Stimulated activated CD8-positive, alpha-beta memory T cell treated with anti-CD3 and anti-CD28 coated beads, Interleukin-2, amount 100 ng/mL, for 48 hours (primary cell): ENCODE data around the gene SPATA33.
"Not testable (repeated sequence)": the region's sequence is repeated elsewhere in the genome, so short reads cannot be mapped to it uniquely, and the experiment has no call there.

Experiments
- DNase-seq, 2 donors: peaks; one replicate each; pipeline ENCODE4 v3.0.0-alpha.2; 2020; ENCODE audit warnings: low read depth in 2 of 2

The SPATA33 gene

DNA sequence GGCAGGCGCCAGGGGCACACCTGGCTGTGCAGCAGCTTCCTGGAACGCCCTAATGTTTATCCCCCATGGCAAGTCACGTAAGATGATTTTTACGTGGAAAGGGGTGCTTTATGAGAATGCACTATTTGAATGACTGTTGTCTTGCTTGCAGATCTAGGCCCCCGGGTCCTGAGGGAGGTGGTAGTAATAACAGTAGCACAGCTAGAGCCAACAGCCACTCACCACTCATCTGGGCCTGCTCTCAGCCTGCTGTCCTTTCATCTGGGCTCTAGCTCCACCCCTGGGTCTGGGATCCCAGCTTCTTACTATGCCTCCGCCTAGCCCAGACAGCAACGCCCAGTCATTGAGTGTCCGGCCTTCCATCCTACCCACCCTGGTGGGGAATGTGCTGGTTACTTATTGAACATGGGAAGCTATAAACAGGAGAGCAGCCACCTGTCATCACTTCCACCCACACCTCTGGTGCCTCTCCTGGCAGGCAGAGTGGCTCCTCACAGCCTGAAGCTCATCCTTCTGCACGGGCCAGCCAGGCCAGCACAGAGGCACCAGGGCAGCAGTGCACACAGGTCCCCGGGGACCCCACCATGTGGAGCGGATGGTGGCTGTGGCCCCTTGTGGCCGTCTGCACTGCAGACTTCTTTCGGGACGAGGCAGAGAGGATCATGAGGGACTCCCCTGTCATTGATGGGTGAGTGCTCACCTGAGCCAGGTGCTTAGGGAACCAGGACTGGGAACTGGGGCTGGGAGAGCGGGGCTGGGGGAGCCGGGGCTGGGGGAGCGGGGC is 27.6 kb upstream of the SPATA33 start:
- no peak for DNase-seq

DNA sequence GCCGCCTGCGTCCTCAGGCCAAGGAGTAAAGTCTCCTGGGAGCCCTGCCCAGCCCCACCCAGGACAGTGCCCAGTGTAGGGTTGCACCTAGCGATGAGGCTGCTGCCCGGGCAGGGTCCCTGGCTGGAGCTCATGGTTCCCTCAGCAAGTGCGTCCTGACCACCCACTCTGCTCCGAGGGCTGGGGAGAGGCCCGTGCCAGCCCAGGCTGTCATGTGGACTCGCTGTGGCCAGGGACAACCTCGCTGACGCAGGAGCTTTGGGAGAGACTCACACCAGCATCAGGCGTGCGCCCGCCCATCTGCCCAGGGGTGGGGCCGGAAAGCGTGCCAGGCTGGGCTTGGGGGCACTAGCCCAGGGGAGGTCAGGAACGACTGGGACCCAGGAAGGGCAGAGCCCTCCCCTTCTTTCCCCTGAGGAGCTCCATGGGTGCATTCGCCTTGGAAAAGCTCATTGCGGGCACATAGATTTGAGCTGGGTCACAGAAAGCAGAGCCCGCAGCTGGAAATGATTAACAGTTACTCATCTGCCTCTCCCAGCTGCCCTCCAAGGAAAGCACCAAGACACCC is 24.5 kb upstream of the SPATA33 start:
- DNase-seq, result no peak

DNA sequence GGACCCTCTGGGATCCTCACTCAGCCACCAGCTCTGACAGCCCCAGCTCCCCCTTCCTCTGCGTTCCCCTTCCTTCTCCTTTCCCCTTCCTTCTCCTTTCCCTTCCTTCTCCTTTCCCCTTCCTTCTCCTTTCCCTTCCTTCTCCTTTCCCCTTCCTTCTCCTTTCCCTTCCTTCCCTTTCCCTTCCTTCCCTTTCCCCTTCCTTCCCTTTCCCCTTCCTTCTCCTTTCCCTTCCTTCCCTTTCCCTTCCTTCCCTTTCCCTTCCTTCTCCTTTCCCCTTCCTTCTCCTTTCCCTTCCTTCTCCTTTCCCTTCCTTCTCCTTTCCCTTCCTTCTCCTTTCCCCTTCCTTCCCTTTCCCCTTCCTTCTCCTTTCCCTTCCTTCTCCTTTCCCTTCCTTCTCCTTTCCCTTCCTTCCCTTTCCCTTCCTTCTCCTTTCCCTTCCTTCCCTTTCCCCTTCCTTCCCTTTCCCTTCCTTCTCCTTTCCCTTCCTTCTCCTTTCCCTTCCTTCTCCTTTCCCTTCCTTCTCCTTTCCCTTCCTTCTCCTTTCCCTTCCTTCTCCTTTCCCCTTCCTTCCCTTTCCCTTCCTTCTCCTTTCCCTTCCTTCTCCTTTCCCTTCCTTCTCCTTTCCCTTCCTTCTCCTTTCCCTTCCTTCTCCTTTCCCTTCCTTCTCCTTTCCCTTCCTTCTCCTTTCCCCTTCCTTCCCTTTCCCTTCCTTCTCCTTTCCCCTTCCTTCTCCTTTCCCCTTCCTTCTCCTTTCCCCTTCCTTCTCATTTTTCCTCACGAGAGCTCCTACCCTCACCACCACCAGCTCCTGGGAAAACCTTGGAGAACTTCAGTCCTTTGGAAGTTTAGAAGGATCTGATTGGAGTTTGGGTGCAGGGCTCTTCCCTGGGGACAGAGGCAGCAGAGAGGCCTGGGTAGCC is 22.9 kb upstream of the SPATA33 start:
- DNase-seq, result not testable (repeated sequence)

DNA sequence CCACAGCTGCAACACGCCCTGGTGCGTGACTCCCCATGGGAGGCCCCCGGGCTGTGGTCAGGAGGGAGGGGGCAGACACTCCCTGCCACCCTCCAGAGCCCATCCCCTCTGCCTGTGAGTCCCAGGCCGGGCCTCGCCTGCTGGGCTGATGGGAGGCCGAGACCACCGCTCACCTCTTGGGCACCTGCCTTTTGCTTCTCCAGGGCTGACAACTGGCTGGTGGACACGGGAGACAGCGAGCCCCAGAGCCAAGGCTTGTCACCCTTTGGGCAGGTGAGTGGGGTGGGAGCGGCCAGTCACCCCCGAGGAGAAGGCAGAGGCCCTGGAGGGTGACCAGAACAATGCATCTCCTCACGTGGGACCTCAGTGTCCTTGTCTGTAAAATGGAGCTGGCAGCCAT is 21.0 kb upstream of the SPATA33 start:
- no peak for DNase-seq

DNA sequence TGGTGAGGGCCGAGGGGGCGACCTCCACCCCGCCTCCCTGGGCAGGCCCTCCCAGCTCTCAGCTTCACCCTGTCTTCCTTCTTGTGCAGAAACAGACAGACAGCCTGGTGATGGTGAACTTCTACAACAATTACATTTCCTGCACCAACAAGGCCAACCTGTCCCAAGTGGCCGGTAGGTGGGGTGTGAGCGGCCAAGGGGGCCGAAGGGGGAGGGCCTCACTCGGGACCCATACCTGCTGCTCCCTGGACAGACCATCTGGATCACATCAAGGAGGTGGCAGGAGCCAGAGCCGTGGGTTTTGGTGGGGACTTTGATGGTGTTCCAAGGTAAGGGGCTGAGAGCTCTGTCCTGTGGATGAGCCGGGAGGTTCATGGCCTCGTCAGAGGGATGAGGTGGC is 20.3 kb upstream of the SPATA33 start:
- DNase-seq, result no peak

DNA sequence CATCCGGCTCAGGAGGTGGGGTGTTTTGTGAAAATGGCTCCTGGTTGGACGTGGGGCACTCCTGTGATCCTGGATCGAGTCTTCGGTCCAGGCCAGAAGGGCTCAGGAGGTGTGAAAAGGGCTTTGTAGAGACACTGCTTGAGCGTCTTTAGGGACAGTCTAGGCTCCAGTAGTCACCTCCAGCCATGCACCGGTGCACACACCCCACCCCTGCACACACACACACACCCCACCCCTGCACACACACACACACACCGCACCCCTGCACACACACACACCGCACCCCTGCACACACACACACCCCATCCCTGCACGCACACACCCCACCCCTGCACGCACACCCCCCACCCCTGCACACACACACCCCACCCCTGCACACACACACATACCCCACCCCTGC is 19.2 kb upstream of the SPATA33 start:
- DNase-seq, result no peak

DNA sequence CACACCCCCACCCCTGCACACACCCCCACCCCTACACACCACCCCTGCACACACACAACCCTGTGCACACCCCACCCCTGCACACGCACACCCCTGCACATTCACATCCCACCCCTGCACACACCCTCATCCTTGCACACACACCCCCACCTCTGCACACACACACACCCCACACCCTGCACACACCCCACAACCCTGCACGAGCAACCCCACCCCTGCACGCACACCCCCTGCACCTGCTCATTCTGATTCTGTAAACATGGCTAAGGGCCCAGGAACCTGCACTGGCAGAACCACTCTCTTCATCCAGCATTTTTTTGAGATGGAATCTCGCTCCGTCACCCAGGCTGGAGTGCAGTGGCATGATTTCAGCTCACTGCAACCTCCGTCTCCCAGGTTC is 18.3 kb upstream of the SPATA33 start:
- no peak for DNase-seq

DNA sequence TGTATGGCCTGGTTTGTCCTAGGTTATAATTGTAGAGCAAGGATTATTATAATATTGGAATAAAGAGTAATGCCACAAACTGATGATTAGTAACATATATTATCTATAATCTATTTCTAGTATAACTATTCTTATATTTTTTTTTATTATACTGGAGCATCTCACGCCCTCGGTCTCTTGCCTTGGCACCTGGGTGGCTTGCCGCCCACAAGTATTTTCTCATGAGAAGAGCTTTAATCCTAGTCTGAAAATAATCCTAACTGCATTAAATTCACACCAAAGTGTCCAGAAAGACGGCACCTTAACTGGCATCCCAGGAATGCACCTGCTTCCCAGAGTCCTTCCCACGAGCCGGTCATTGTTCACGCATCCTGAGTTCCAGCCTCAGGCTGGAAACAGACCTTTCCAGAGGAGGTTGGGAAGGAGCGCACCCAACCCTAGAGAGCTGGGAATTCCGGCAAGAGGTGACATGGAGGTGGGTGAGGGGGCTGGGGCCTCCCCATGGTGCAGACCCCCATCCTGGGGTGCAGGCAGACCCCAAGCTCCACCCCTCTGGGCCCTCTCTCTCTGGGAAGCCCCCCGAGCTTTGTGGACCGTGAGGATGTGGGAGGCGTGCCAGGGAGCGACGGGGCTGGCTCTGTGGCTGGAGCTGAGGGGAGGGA is 16.0 kb upstream of the SPATA33 start:
- no peak for DNase-seq

DNA sequence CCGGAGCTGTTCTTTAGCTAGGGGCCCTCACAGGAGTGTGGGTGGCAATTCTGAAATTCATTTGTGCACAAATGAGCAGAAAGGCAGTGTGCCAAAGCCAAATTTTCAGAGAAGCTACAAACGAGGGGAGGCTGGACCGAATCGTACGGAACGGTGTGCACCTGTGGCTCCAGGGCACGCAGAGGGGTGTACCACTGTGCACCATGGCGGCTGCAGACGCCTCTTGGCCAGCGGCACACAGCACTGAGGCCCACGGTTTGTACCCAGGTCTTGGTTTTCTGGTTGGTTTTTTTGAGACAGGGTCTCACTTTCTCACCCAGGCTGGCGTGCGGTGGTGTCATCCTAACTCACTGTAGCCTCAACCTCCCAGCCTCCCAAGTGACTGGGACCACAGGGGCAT is 15.1 kb upstream of the SPATA33 start:
- DNase-seq, result no peak

DNA sequence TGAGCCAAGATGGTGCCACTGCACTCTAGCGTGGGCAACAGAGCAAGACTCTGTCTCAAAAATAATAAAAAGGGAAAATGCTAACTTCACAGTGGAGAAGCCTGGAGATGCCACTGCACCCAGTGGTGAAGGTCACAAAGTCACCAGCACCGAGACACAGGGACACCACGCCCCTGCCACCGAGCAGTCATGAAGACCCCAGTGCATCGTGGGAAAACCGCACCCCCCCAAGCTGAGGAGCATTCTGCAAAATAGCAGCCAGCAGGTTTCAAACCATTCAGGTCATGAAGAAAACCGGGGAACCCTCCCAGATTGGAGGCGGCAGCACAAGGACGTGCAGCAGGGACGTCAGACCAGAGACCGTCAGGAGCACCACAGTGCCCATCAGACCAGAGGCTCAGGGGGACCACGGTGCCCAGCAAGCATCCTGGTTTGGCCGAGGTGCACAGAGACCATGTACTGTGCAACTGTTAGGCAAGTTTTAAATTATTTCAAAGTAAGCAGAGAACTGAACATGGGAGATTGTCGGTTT is 13.8 kb upstream of the SPATA33 start:
- DNase-seq, result no peak

DNA sequence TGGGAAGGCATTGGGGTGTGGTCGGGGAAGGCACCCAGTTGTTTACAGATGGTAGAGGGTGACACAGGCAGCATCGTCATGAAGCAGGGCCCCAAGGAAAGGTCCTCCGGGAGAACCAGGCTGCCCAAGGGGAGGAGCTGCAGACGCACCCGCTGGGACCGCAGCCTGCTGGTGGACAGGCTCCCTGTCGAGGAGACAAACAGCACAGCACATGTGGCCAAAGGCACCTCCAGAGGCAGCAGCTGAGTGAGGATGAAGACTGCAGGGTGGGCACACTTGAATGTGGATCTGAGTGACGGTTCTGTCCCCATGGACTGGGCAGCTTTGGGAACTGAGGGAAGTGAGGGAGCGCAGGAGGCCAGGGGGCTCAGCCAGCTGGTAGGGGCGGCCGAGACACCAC is 12.5 kb upstream of the SPATA33 start:
- no peak for DNase-seq

DNA sequence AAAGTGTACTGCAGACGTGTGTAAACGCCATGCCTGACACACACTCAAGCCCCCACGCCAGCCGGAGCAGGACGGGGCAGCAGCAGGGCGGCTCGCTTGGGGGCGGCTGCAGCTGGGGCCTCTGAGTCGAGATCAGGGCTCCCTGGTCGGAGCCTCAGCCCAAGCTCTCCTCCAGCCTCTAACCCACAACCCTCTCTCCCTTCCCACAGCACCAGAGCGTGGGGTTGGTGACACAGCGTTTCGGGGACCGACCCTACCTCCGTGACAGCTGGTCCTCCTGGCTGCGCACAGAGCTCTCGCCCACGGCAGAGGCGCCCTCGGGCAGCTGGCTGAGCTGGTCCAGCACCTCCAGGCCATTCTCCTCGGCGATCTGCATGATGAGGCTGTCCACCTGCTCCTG is 11.4 kb upstream of the SPATA33 start:
- no peak for DNase-seq

DNA sequence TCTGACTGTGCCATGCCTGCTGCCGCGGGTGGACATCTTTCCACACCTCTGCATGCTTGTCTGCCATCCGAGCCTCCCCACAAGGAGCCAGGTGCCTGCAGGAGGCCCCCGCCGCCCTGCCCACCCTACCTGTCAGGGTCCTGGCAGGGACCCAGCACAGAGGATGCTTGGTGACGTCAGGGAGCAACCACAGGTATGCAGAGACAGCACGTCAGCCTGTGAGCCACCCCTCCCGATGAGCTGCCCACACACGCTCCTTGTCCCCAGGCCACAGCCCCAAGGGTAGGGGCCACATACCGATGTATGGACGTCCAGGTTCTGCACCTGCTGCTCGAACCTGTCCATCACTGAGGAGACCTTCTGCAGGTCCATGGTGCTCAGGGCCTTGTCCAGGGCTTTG is 10.7 kb upstream of the SPATA33 start:
- DNase-seq, result no peak

DNA sequence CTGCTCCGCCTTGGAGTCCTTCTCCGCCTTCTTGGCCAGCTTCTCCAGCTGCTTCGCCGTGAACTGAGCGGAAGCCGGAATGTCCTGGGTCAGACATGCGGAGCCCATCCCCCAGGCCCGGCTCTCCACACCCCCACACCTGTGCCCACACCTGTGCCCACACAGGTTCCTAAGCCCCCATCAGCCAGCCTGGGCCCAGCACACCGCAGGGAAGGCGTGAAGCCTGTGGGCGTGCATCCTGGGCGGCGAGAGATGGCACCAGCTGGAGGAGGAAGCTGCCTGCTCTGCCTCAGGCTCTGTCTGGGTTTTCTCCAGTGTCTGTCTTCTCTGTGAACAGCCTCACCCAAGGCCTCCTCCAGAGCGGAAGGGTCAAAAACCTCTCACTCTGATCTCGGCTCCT is 6.1 kb upstream of the SPATA33 start:
- DNase-seq, result no peak

DNA sequence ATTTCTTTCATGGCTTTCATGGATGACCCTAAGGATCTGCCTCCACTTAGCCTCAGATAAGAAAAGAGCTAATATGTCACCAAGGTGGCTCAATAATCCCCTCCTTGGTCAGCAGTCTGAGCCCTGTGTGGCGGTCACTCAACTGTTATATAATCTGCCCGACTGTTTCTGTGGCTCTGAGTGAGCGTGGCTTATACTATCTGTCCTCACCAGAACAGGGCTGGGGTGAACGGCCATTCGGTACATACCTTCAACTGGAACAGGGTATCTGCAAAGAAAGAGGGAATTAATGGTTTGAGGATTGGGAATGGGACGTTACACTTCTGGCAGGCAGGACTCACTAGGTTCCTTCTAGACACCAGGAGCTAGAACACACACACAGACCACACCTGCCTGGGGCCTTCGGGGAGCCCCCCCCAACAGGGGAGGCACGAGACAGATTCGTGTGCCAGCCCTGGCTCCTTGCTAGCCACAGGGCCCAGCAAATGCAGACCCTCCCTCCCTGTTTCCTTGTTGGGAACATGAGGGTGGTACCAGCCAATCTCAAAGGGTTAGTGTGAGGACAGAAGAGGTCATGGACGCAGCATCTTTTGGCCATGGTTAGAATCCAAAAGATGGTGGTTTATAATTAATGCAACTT is 3.9 kb upstream of the SPATA33 start:
- no peak for DNase-seq

DNA sequence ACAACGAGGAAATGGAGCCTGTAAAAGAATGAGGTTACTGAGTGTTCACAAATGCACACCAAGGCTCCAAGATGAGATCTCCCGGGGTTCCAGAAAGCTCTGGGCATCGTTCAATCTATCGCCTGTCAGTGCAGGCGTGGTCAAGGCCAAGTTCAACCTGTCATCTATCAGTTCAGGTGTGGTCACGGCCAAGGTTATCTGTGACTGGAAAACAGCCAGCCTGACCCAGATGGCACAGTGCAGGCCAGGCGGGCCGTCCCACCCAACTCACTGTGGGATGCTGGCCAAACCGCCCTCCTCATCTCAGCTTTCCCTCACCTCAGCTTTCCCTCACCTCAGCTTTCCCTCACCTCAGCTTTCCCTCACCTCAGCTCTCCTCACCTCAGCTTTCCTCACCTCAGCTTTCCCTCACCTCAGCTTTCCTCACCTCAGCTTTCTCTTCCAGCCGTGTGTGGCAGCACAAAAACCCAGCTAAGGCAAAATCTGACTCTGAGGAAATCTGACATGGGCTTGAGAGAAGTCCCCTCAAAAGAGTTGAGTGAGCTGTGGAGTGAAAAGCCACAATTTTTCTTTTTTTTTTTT is 2.5 kb upstream of the SPATA33 start:
- no peak for DNase-seq

DNA sequence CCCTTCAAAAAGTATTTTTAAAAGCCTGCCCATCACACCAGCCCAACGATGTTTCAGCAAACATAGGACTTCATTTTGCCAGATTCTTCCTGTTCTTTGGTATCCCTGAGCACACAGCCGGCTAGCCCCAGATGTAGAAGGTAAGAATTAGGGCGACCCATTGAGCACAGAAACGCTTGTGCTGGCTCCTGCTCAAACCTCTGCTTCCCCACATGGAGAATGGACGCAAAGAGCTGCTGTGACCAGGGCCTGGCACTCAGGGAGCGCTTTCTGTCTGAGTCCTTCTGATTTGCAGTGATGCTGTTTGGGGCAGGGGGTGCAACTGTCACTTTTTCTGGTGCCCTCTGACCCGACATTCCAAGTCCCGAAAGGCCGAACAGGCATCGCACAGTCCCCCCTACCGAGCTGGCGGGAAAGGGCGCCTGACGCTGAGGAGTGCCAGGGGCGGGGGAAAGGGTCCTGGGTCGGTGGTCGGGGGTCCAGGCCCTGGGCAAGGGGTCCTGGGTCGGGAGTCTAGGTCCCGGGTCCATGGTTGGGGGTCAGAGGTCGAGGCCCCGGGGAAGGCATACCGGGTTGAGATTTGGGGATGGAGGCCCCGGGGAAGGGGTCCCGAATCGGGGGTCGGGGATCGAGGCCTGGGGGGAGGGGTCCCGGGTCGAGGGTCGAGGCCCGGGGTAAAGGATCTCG is 1.1 kb upstream of the SPATA33 start:
- DNase-seq, result no peak

DNA sequence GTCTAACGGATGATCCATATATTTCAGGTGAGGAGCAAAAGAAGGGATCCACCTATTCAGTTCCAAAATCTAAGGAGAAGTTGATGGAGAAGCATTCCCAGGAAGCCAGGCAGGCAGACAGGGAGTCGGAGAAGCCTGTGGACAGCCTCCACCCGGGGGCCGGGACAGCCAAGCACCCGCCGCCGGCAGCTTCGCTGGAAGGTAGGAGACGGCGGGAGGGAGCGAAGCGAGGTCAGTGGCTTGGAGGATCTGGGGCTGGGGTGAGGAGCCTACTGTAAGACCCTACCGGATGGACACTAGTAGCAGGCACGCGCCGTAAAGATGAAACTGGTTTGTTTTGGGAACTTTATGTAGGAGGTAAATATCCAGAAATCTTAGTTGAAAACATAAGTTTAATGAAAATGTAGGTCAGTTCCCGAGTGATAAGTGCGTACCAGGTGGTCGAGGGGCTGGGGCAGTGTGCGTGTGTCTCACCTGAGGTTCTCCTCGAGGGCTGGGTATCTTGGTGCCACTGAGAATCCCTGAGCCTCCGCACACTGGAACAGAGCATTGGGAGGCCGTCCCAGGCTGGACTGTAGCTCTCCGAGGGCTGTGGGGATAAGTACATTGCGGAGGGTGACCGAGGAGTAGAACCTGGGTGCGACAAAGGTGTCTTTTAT is 714 bp downstream of the SPATA33 start:
- DNase-seq, result no peak

DNA sequence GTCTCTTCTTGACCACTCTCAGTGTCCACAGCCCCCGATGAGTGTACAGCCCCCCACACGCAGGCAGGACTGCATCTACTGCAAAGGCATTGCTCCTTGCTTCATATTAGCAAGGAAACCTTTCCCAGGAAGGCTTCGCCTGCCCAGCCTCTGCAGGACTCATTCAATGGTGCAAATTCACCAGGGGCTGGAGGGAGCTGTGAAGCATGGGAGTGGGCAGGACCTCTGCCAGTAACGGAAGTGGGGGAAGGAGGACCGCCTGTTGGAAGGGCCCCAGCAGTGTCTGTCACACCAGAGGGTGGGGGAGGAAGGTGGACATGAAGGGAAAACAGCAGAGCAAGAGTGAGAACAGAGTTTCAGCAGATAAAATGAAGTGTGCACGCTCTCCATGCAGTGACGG is 2.5 kb downstream of the SPATA33 start:
- DNase-seq, result no peak

DNA sequence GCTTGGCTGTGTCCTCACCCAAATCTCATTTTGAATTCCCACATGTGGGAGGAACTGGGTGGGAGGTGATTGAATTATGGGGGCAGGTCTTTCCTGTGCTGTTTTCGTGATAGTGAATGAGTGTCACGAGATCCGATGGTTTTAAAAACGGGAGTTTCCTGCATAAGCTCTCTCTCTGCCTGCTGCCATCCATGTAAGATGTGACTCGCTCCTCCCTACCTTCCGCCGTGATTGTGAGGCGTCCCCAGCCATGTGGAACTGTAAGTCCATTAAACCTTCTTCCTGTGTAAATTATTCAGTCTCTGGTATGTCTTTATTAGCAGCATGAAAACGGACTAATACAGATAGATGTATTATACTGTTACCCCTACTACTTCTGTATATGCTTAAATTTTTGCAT is 3.6 kb downstream of the SPATA33 start:
- no peak for DNase-seq
